Ramos (cell line): ENCODE measurements around the gene SCAPER.

Source experiments
- in situ Hi-C: fragments of 300-500 bp; cut with MboI; formaldehyde crosslinking; loops from one replicate; pipeline ENCODE4 v1.14.3; 2022; ENCODE audit warnings: low sequenced_read_pairs; ENCODE audit not compliant: unreplicated experiment

The SCAPER gene

DNA sequence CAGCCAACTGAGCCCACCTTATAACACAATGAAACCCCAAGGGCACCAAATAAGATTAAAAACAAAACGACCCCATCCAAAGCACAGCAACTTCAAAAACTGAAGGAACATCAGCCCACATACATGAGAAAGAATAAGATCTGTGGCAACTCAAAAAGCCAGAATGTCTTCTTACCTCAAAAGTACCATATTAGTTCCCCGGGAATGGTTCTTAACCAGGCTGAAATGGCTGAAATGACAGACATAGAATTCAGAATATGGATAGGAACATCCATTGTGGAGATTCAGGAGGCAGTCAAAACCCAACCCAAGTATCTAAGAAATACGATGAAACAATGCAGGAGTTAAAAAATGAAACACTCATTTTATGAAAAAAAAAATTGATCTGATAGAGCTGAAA lies 222.3 kb downstream of the SCAPER start:
- in situ Hi-C loops: no loop called here

DNA sequence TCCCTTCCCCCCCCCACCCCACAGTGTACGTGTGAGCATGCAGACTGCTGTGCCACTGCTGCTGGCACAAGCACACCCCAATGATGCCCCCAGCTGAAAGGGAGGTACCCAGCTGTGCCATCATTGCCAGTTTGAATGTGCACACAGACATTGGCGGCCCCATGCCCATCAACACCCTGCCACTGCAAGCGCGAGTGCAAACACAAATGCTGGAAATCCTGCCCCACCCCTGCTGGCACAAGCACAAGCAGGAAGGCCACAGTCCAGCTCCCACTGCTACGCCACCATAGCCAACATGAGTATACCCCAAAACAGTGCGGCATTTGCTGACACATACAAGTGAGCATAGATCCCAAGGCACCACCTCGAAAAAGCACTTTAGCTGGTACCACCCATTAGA lies 222.9 kb downstream of the SCAPER start:
- in situ Hi-C loops: no loop called here

- in situ Hi-C loops: no loop called here
Measured at GRCh38 chr15:76678766-76679165, 226.4 kb downstream of the SCAPER start.

- in situ Hi-C loops: no loop called here
Measured at GRCh38 chr15:76674883-76675282, 230.3 kb downstream of the SCAPER start.

DNA sequence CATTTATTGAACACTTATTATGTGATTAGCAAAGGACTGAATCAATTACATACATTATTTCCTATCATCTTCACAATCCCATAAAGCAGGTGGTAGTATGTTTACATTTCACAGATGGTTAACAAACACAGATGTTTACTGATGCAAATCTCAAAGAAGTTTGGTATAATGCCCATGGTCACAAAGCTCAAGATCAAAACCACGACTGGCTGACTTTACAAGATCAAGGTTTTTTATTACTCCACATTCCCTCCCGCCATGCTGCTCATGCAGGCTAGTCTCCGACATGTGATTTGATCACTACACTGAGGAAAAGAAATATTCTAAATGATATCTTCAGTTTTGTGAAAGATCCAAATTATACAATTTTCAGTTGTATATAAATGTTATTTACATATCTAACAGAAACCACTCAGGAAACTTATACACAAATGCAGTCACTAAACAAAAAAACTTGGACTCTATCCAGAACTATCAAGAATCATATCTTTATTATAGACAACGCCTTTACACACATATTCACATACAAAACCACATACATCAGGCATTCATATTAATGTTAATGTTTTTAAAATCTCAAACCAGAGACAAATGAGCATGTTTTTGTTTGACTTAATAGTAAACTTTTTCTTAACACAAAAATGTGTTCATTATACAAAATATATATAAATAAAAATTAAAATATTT lies 235.5 kb downstream of the SCAPER start:
- in situ Hi-C loops: no loop called here

DNA sequence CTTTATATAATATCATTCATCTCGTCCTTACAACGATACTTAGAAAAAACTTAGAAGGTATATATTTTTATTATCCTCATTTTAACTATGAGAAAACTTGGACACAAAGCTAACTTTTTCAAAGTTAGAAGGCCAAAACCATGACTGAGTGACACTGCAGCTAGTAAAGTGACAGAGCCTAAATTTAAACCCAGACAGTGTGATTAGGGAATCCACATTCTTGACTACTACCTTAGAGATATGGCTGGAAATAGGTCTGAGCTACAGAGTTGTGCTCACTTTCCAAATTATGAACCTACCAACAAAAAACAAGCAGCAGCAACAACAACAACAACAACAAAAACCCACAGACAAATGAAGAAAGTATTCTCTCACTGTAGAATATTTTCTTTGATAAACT lies 236.2 kb downstream of the SCAPER start:
- in situ Hi-C loops: no loop called here

GRCh38 chr15:76667943-76668715 lies 237.0 kb downstream of the SCAPER start:
- in situ Hi-C loops: no loop called here

GRCh38 chr15:76664895-76665294 lies 240.2 kb downstream of the SCAPER start:
- in situ Hi-C loops: no loop called here

GRCh38 chr15:76664411-76664810 lies 240.7 kb downstream of the SCAPER start:
- in situ Hi-C loops: no loop called here

DNA sequence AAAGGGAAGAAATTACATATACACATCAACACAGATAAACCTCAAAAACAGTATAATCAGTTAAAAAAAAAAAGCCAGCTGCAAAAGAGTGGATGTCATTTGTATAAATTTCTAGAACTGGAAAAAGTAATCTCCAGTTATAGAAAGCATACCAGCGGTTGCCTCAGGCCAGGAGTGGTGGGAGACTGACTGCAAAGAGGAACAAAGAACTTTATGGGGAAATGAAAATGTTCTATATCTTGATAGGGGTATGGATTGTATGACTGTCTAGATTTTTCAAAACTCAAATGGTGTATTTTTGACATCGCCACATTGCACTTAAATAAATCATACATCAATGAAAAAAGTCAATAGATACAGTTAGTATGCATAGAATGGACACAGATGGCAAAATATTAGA lies 241.6 kb downstream of the SCAPER start:
- in situ Hi-C loops: no loop called here

- in situ Hi-C loops: no loop called here
Measured at GRCh38 chr15:76648732-76649444, 256.3 kb downstream of the SCAPER start.

DNA sequence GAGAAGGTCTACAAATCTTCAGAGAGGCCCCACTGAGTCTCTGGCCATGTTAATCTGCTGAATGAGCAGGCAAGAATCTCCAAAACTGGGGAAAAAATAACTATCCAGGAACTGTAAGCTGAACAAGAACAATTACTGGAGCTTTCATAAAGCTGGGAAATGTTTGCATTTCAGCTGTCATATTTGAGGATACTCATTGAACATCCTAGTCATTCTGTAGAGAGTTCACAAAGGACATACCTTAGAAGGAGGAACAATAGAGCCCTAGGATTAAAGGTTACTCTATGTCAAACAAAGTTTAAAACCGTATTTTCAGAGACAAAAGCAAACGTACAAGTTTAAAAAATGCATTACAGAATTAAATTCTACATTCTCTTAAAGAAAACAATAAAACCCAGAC lies 257.5 kb downstream of the SCAPER start:
- in situ Hi-C loops: no loop called here

GRCh38 chr15:76644646-76645045 lies 260.5 kb downstream of the SCAPER start:
- in situ Hi-C loops: no loop called here

DNA sequence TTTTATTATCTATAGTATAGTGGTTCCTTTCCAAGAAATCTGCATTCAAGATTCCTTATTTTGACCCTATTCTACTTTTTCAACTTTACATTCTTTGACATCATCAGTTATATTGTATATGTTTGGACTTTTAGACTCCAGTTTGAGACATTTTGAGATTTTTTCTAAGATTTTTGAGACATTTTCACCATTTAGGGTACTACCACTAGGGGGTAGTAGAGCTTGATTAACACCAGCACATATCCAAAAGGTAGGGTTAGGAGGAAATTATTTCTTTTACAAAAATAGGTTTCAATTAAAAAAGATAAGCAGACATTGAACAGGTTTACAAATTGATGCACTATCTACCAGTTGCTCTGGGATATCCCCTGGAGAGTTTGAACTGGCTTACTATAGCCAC lies 262.5 kb downstream of the SCAPER start:
- in situ Hi-C loops: no loop called here

DNA sequence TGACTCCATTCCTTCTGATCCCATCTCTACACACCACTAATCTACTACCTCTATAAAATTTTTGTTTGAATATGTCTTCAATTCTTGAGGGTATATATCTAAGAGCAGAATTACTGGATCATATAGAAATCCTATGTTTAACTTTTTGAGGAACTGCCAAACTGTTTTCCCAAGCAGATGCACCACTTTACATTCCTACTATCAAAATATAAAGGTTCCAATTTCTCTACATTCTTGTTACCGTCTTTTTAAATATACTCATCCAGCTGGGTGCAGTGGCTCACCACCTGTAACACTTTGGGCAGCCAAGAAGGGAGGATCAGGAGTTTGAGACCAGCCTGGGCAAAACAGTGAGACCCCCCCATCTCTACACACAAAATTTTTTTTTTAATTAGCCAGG lies 268.0 kb downstream of the SCAPER start:
- in situ Hi-C loops: no loop called here

DNA sequence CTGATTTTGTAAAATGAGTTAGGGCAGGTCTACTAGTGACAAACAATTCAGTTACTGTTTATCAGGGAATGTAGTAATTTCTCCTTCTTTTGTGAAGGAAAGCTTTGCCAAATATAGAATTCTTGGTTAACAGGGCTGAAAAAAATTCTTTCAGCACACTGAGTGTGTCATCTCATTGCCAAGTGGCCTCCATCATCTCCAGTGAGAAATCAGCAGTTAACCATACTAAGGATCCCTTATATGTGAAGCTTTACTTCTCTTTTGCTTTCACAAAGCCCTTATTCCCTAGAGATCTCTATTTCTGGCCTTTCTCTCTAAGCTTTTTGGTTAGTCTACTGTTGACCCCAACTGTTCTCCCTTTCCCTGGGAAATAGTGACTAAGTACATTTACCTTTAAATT lies 269.1 kb downstream of the SCAPER start:
- in situ Hi-C loops: no loop called here

- in situ Hi-C loops: no loop called here
Measured at GRCh38 chr15:76626611-76627010, 278.5 kb downstream of the SCAPER start.

DNA sequence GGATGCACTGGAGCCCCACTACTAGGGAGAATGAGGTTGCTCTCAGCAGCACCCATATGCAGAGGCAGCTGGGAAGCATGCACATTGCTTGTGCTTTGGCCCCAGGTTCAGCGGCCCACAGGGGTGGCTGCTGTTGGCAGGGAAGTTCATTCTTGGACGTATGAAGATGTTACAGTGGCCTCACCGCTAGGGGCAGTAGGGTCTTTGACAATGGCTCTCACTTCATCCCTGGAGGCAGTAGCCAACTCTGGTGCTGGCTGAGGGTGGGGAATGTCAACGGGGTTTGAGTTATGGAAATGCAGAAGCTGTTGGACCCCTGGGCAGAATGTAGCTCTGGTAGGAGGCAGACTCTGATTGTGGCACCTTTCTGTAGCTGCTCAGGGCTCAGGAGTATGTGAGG lies 279.9 kb downstream of the SCAPER start:
- in situ Hi-C loops: no loop called here

DNA sequence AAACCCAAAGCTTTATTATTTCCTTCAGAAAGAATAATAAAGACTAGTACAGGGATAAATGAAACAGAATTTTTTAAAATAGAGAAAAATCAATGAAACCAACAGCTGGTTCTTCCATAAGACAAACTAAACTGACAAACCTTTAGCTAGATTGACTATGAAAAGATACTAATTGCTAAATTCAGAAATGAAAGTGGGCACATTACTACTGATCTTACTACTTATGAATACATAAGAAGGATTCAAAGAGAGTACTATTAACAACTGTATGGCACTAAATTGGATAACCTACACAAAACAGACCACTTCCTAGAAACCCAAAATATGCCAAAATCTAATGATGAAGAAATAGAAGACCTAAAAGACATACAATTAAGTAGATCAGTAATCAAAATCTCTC lies 290.4 kb downstream of the SCAPER start:
- in situ Hi-C loops: no loop called here

- in situ Hi-C loops: no loop called here
Measured at GRCh38 chr15:76588811-76589747, 316.1 kb downstream of the SCAPER start.
